Stimulated activated CD4-positive, alpha-beta T cell treated with anti-CD3 and anti-CD28 coated beads, Interleukin-1b, Interleukin-23, amount 100 ng/mL, for 4 hours (primary cell): ENCODE measurements around the gene C11orf58.

ENCODE experiments used
- DNase-seq, 2 donors: peaks; one replicate each; pipeline ENCODE4 v3.0.0-alpha.2; 2020; ENCODE audit warnings: low read depth in 2 of 2

C11orf58 gene

GRCh38 chr11:16738193-16738946, at the start of gene C11orf58:
Gene C11orf58 (plus strand): TSS chr11:16738647. CDS start chr11:16738779, 132 bp downstream.
- DNase-seq = peak; percentile 85 to 87

GRCh38 chr11:16690086-16690485, 48.4 kb upstream of the C11orf58 start:
- no peak for DNase-seq

GRCh38 chr11:16703795-16704194, 34.7 kb upstream of the C11orf58 start:
- no peak for DNase-seq

GRCh38 chr11:16713594-16713993, 24.9 kb upstream of the C11orf58 start:
- no peak for DNase-seq

- DNase-seq = no peak
These were observed 15.7 kb upstream of the C11orf58 start for GRCh38 chr11:16722581-16723344.

- DNase-seq = no peak
These were observed 10.6 kb upstream of the C11orf58 start for GRCh38 chr11:16727806-16728205.

GRCh38 chr11:16737818-16738192, 642 bp upstream of the C11orf58 start:
- no peak for DNase-seq

- DNase-seq = no peak
These were observed 734 bp downstream of the C11orf58 start for GRCh38 chr11:16738947-16739815.

GRCh38 chr11:16741473-16741872, 3.0 kb downstream of the C11orf58 start:
- no peak for DNase-seq

GRCh38 chr11:16743478-16743877, 5.0 kb downstream of the C11orf58 start:
- DNase-seq = no peak

GRCh38 chr11:16744128-16744725, 5.8 kb downstream of the C11orf58 start:
- no peak for DNase-seq

- no peak for DNase-seq
These were observed 7.6 kb downstream of the C11orf58 start for GRCh38 chr11:16745950-16746605.

GRCh38 chr11:16749092-16749491, 10.6 kb downstream of the C11orf58 start:
- no peak for DNase-seq

GRCh38 chr11:16749666-16750065, 11.2 kb downstream of the C11orf58 start:
- no peak for DNase-seq

GRCh38 chr11:16750417-16750816, 12.0 kb downstream of the C11orf58 start:
- DNase-seq = no peak

GRCh38 chr11:16758382-16759024, 20.1 kb downstream of the C11orf58 start:
- no peak for DNase-seq

- DNase-seq = no peak
These were observed 21.5 kb downstream of the C11orf58 start for GRCh38 chr11:16759857-16760508.

- no peak for DNase-seq
These were observed 25.3 kb downstream of the C11orf58 start for GRCh38 chr11:16763746-16764145.

- no peak for DNase-seq
These were observed 26.4 kb downstream of the C11orf58 start for GRCh38 chr11:16764888-16765287.

- no peak for DNase-seq
These were observed 28.7 kb downstream of the C11orf58 start for GRCh38 chr11:16767137-16767536.
